H9 (cell line): ENCODE measurements around the gene ARHGAP1. TPM values are rescaled to one million over a fixed set of nuclear protein-coding genes. Genes with fewer than 3 reads are reported as not detected.

Experiments
- DNase-seq: peaks from one replicate; pipeline ENCODE4 v3.0.0-alpha.2; 2017
- H2AFZ ChIP-seq: one replicate; pipeline ENCODE4 v1.6.1; 2013; ENCODE audit warnings: mild to moderate bottlenecking, low read length, control low read depth, moderate library complexity
- H2AK5ac ChIP-seq: 2 replicates; pipeline ENCODE4 v1.6.1; 2013; ENCODE audit warnings: low read length, control low read depth, mixed read lengths; ENCODE audit not compliant: insufficient read length
- H2BK120ac ChIP-seq: one replicate; pipeline ENCODE4 v1.6.1; 2013; ENCODE audit warnings: low read depth, mild to moderate bottlenecking, low read length, control low read depth, inconsistent platforms; ENCODE audit not compliant: poor library complexity, severe bottlenecking
- H2BK12ac ChIP-seq: 2 replicates; pipeline ENCODE4 v1.6.1; 2013; ENCODE audit warnings: low read length, control low read depth, mixed read lengths, low read depth; ENCODE audit not compliant: insufficient read length
- H2BK15ac ChIP-seq: 2 replicates; pipeline ENCODE4 v1.6.1; 2013; ENCODE audit warnings: low read depth, low read length, control low read depth
- H2BK20ac ChIP-seq: one replicate; pipeline ENCODE4 v1.6.1; 2013; ENCODE audit warnings: low read depth, mild to moderate bottlenecking, low read length, control low read depth, inconsistent platforms; ENCODE audit not compliant: poor library complexity, severe bottlenecking
- H2BK5ac ChIP-seq: 2 replicates; pipeline ENCODE4 v1.6.1; 2013; ENCODE audit warnings: low read length, control low read depth, mixed read lengths; ENCODE audit not compliant: insufficient read length
- H3K14ac ChIP-seq: 2 replicates; pipeline ENCODE4 v1.6.1; 2013; ENCODE audit warnings: low read length, control low read depth; ENCODE audit not compliant: insufficient read depth
- H3K18ac ChIP-seq: 2 replicates; pipeline ENCODE4 v1.6.1; 2013; ENCODE audit warnings: low read depth, mild to moderate bottlenecking, mixed read lengths, low read length, control low read depth; ENCODE audit not compliant: insufficient read length
- H3K23ac ChIP-seq: 2 replicates; pipeline ENCODE4 v1.6.1; 2013; ENCODE audit warnings: low read length, control low read depth, mixed read lengths, low read depth; ENCODE audit not compliant: insufficient read length
- H3K23me2 ChIP-seq: 2 replicates; pipeline ENCODE4 v1.6.1; 2013; ENCODE audit warnings: low read depth, mild to moderate bottlenecking, mixed read lengths, low read length, control low read depth; ENCODE audit not compliant: insufficient read length, poor library complexity, severe bottlenecking
- H3K27ac ChIP-seq: 2 replicates; pipeline ENCODE4 v1.5.1; 2013; ENCODE audit warnings: low read length, control low read depth, mixed read lengths, low read depth; ENCODE audit not compliant: insufficient read length
- H3K27me3 ChIP-seq: 2 replicates; pipeline ENCODE4 v1.6.1; 2013; ENCODE audit warnings: low read length, control low read depth, inconsistent platforms; ENCODE audit not compliant: insufficient read depth
- H3K4ac ChIP-seq: 2 replicates; pipeline ENCODE4 v1.6.1; 2013; ENCODE audit warnings: low read depth, mild to moderate bottlenecking, control low read depth, inconsistent platforms, low read length, moderate library complexity
- H3K4me1 ChIP-seq: 2 replicates; pipeline ENCODE4 v1.6.1; 2013; ENCODE audit warnings: low read length, control low read depth, inconsistent platforms; ENCODE audit not compliant: insufficient read depth
- H3K4me2 ChIP-seq: 2 replicates; pipeline ENCODE4 v1.6.1; 2013; ENCODE audit warnings: low read length, control low read depth, mixed read lengths; ENCODE audit not compliant: insufficient read length, insufficient read depth
- H3K56ac ChIP-seq: 2 replicates; pipeline ENCODE4 v1.6.1; 2013; ENCODE audit warnings: low read depth, mild to moderate bottlenecking, mixed read lengths, low read length, control low read depth; ENCODE audit not compliant: insufficient read length
- H3K79me1 ChIP-seq: 2 replicates; pipeline ENCODE4 v1.6.1; 2013; ENCODE audit warnings: low read depth, mild to moderate bottlenecking, moderate library complexity, low read length, control low read depth, inconsistent platforms; ENCODE audit not compliant: insufficient read depth, poor library complexity, severe bottlenecking
- H3K79me2 ChIP-seq: 2 replicates; pipeline ENCODE4 v1.6.1; 2013; ENCODE audit warnings: low read length, control low read depth, inconsistent platforms; ENCODE audit not compliant: insufficient read depth
- H3K9ac ChIP-seq: 2 replicates; pipeline ENCODE4 v1.6.1; 2013; ENCODE audit warnings: low read length, control low read depth, mixed read lengths; ENCODE audit not compliant: insufficient read length; ENCODE audit errors: extremely low read depth
- H3K9me3 ChIP-seq: one replicate; pipeline ENCODE4 v1.6.1; 2013; ENCODE audit warnings: low read depth, low read length, inconsistent platforms; ENCODE audit not compliant: control insufficient read depth
- H3T11ph ChIP-seq: one replicate; pipeline ENCODE4 v1.6.1; 2013; ENCODE audit warnings: mild to moderate bottlenecking, low read length, control low read depth, inconsistent platforms
- H4K20me1 ChIP-seq: one replicate; pipeline ENCODE4 v1.6.1; 2013; ENCODE audit not compliant: control insufficient read depth, insufficient read length, insufficient read depth
- H4K5ac ChIP-seq: 2 replicates; pipeline ENCODE4 v1.6.1; 2013; ENCODE audit warnings: low read depth, mild to moderate bottlenecking, mixed read lengths, low read length, control low read depth; ENCODE audit not compliant: insufficient read length
- H4K8ac ChIP-seq: replicated peaks from 2 replicates; pipeline ENCODE4 v1.6.1; 2013; ENCODE audit warnings: low read length, control low read depth, mixed read lengths, low read depth; ENCODE audit not compliant: insufficient read length
- H4K91ac ChIP-seq: 2 replicates; pipeline ENCODE4 v1.6.1; 2013; ENCODE audit warnings: low read depth, mild to moderate bottlenecking, moderate library complexity, mixed read lengths, low read length, control low read depth; ENCODE audit not compliant: insufficient read length
- H3K27ac Mint-ChIP-seq, 3 experiments: 2 replicates in 2 of 3; 3 replicates in 1 of 3; pipeline ENCODE4 v1.8.0; 2020 to 2021; ENCODE audit warnings: mixed read lengths in 3 of 3, mild to moderate bottlenecking in 1 of 3, moderate library complexity in 1 of 3
- H3K27me3 Mint-ChIP-seq: 2 replicates; pipeline ENCODE4 v1.8.0; 2021; ENCODE audit warnings: low read depth, mild to moderate bottlenecking, moderate library complexity, mixed read lengths
- H3K36me3 Mint-ChIP-seq, 3 experiments: 2 replicates in 2 of 3; 3 replicates in 1 of 3; pipeline ENCODE4 v1.8.0; 2020 to 2021; ENCODE audit warnings: low read depth in 3 of 3, mixed read lengths in 3 of 3; ENCODE audit not compliant: insufficient read depth in 1 of 3
- H3K4me1 Mint-ChIP-seq, 2 experiments: 2 replicates each; pipeline ENCODE4 v1.8.0; 2020; ENCODE audit warnings: mixed read lengths in 2 of 2
- H3K4me3 Mint-ChIP-seq, 2 experiments: 2 replicates in 1 of 2; 3 replicates in 1 of 2; pipeline ENCODE4 v1.8.0; 2020 to 2021; ENCODE audit warnings: mild to moderate bottlenecking in 2 of 2, mixed read lengths in 2 of 2, moderate library complexity in 1 of 2
- H3K9me3 Mint-ChIP-seq, 2 experiments: 2 replicates in 1 of 2; 3 replicates in 1 of 2; pipeline ENCODE4 v1.8.0; 2020; ENCODE audit warnings: mild to moderate bottlenecking in 2 of 2, mixed read lengths in 2 of 2, moderate library complexity in 1 of 2
- CTCF ChIP-seq: fragments of 200-600 bp; sonication (generic); conservative IDR thresholded peaks from 3 replicates; pipeline ENCODE4 v1.8.0; 2021; ENCODE audit warnings: antibody characterized with exemption, mild to moderate bottlenecking
- WGBS: extraction: QIAGEN DNeasy Blood & Tissue Kit; methylation state at CpG from one replicate; pipeline ENCODE4 v1.1.7; 2013; ENCODE audit warnings: missing lambda C conversion rate, low lambda C conversion rate, mixed read lengths; ENCODE audit not compliant: insufficient read length; ENCODE audit errors: extremely low coverage; 5-methylcytosine and 5-hydroxymethylcytosine counted together
- total RNA-seq: library from RNA; stranded (reverse); gene quantifications from 2 replicates; pipeline ENCODE4 v1.2.1, GENCODE V29; 2021

The ARHGAP1 gene
- total RNA-seq, 1 experiment from 2014 or later: 45.3 TPM

GRCh38 chr11:46736146-46736545, 35.7 kb upstream of the ARHGAP1 start:
- H3K9ac ChIP-seq: no peak overlapping the region
- DNase-seq: no peak
- Mint-ChIP-seq H3K27ac (no peak overlapping the region), H3K4me1 (peaks cover 6 to 8% of the 10 kb centered on the region in 2 experiments), H3K9me3 (no peaks in the 10 kb centered on the region; a peak in 1 of 5 replicates), H3K36me3 (peaks cover 2 to 7% (median 4%) of the 10 kb centered on the region in 3 experiments; a peak in 5 of 7 replicates), H3K27me3 (no peaks in the 10 kb centered on the region; the same call in 1 of the 2 replicates), H3K4me3 (no peak overlapping the region)
- H3K56ac ChIP-seq: no peak overlapping the region
- H2BK120ac ChIP-seq: no peak overlapping the region
- TF ChIP-seq CTCF: no peak
- H3K79me1 ChIP-seq: no peaks in the 10 kb centered on the region
- no peaks in the 10 kb centered on the region for H3K23me2 ChIP-seq
- H4K91ac ChIP-seq: no peak overlapping the region
- no peak overlapping the region for H2BK12ac ChIP-seq
- no peaks in the 10 kb centered on the region for H3K4me1 ChIP-seq
- H3K27ac ChIP-seq: no peak overlapping the region
- no peak overlapping the region for H3K4me2 ChIP-seq
- H3K27me3 ChIP-seq: no peaks in the 10 kb centered on the region
- H3K9me3 ChIP-seq: no peaks in the 10 kb centered on the region
- no peak overlapping the region for H2BK20ac ChIP-seq
- no peak overlapping the region for H2BK5ac ChIP-seq
- H4K8ac ChIP-seq: no peak overlapping the region
- no peak overlapping the region for H2BK15ac ChIP-seq
- H3K4ac ChIP-seq: no peak overlapping the region
- no peak overlapping the region for H2AK5ac ChIP-seq
- H4K20me1 ChIP-seq: no peaks in the 10 kb centered on the region
- H4K5ac ChIP-seq: no peak overlapping the region
- H3K79me2 ChIP-seq: no peaks in the 10 kb centered on the region
- no peak overlapping the region for H2AFZ ChIP-seq
- H3K23ac ChIP-seq: no peak overlapping the region
- no peak overlapping the region for H3K14ac ChIP-seq
- no peak overlapping the region for H3K18ac ChIP-seq
- WGBS: no CpG with 5 or more reads among the region's 7 CpGs
- no peak overlapping the region for H3T11ph ChIP-seq
